Peyer's patch (tissue), 4 donors: ENCODE results near the gene SMCO2. TPM values are rescaled to one million over a fixed set of nuclear protein-coding genes. Genes with fewer than 3 reads are reported as not detected.
"Not testable (repeated sequence)": the region's sequence is repeated elsewhere in the genome, so short reads cannot be mapped to it uniquely, and the experiment has no call there.

Source experiments
- DNase-seq, 3 donors: peaks; one replicate each; pipeline ENCODE4 v3.0.0-alpha.2; 2017 to 2019
- H3K27ac ChIP-seq, 4 donors: fragments of 200-600 bp; sonication (generic); one replicate each; pipeline ENCODE4 v1.5.1; 2016 to 2019
- H3K27me3 ChIP-seq, 2 donors: fragments of 200-600 bp; sonication (generic); one replicate each; pipeline ENCODE4 v1.5.1; 2019
- H3K36me3 ChIP-seq, 3 donors: fragments of 200-600 bp; sonication (generic); one replicate each; pipeline ENCODE4 v1.5.1; 2016 to 2019
- H3K4me1 ChIP-seq, 4 donors: fragments of 200-600 bp; sonication (generic); one replicate each; pipeline ENCODE4 v1.5.1; 2016 to 2019
- H3K4me3 ChIP-seq, 4 donors: fragments of 200-600 bp; sonication (generic); 1 replicate in 3 of 4; 2 replicates in 1 of 4; pipeline ENCODE4 v1.5.1; 2016 to 2019; ENCODE audit warnings: mild to moderate bottlenecking in 1 of 4
- H3K9me3 ChIP-seq, 4 donors: fragments of 200-600 bp; sonication (generic); one replicate each; pipeline ENCODE4 v1.5.1; 2016 to 2019; ENCODE audit warnings: mild to moderate bottlenecking in 1 of 4
- CTCF ChIP-seq, 6 experiments: fragments of 450-650 bp in 4 of 6; fragments of 200-600 bp in 2 of 6; sonication (generic) in 1 of 6; IDR thresholded peaks; one replicate each; pipeline ENCODE4 v1.5.1; 2017 to 2019; ENCODE audit warnings: antibody characterized with exemption in 6 of 6, mild to moderate bottlenecking in 3 of 6, moderate library complexity in 1 of 6
- POLR2A ChIP-seq, 2 donors: fragments of 450-650 bp; IDR thresholded peaks; one replicate each; pipeline ENCODE4 v1.5.1; 2017; ENCODE audit warnings: antibody characterized with exemption in 2 of 2, mild to moderate bottlenecking in 2 of 2, moderate library complexity in 2 of 2
- total RNA-seq, 4 donors: library from RNA; depleted of rRNA; stranded (reverse); fragments of >200 nt; gene quantifications; one replicate each; pipeline ENCODE4 v1.1.0, GENCODE V29; 2016

The SMCO2 gene
- total RNA-seq, 4 donors from 2014 or later: not detected

DNA sequence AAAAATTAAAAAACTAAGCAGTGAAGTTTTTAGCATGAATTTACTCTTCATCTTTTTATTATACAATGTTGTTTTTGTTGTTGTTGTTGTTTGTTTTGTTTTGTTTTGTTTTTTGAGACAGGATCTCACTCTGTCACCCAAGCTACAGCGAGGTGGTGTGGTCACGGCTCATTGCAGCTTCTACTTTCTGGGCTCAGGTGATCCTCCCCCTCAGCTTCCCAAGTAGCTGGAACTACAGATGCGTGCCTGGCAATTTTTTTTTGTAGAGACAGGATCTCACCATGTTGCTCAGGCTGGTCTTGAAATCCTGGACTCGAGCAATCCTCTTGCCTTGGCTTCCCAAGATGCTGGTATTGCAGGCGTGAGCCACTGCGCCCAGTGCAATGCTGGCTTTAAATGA is 88.8 kb downstream of the SMCO2 start:
- Histone ChIP-seq H3K4me3 (no peak overlapping the region), H3K36me3 (peaks cover 0 to 2% (median 0%) of the 10 kb centered on the region in 3 donors), H3K4me1 (peaks cover 0 to 19% (median 10%) of the 10 kb centered on the region in 4 donors), H3K27ac (no peak overlapping the region), H3K27me3 (no peaks in the 10 kb centered on the region), H3K9me3 (no peaks in the 10 kb centered on the region)
- no peak for DNase-seq
- TF ChIP-seq CTCF (IDR thresholded peaks at IDR 0.05) (no peak), POLR2A (IDR thresholded peaks at IDR 0.05) (no peak)

DNA sequence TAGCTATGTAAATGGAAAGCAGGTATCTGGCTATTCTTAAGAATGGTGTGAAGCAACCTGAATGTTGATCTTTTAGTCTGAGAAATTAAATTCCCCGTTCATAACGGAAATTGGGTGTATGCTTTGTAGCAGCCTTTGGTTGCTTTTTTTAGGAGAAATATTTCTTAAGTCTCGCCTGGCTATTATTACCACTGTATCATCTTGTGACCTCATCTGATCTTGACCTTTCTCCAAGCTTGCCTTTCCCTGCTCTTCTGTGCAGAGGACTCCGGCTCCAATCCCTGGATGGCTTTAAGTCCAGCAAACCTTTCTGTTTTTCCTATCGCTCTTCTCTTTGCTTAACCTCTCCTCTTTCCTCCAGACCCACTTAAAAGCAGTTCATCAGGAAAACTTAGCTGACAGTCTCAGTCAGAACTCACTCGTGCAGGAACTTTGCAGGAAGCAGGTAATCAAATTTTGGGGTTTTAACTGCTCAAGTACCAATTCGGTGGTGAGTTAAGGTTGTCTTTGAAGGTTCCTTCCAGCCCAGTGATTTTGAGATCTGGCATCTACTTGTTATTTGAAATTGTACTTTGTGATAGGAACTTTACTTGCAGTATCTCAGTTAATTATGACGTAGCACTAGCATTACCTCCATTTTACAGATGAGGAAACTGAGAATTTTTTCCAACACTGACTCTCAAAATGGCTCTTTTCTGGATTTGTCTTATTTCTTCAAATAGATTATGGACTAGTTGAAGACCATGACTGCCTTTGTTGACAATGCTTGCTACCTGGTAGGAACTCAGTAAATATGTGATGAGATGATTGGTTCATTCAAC is 91.5 kb downstream of the SMCO2 start:
- no peak for TF ChIP-seq CTCF (IDR thresholded peaks at IDR 0.05)
- TF ChIP-seq POLR2A (IDR thresholded peaks at IDR 0.05): no peak
- H3K4me3 ChIP-seq: no peak overlapping the region
- no peaks in the 10 kb centered on the region for H3K9me3 ChIP-seq
- peaks cover 0 to 2% (median 0%) of the 10 kb centered on the region in 3 donors for H3K36me3 ChIP-seq
- no peak for DNase-seq
- H3K27me3 ChIP-seq: no peaks in the 10 kb centered on the region
- H3K4me1 ChIP-seq: peaks cover 0 to 19% (median 10%) of the 10 kb centered on the region in 4 donors
- H3K27ac ChIP-seq: no peak overlapping the region

GRCh38 chr12:27539191-27539631 is 92.7 kb downstream of the SMCO2 start:
- Histone ChIP-seq H3K27ac (no peak overlapping the region), H3K36me3 (peaks cover 0 to 2% (median 0%) of the 10 kb centered on the region in 3 donors), H3K4me3 (no peak overlapping the region), H3K9me3 (no peaks in the 10 kb centered on the region), H3K4me1 (peaks cover 0 to 19% (median 8%) of the 10 kb centered on the region in 4 donors), H3K27me3 (no peaks in the 10 kb centered on the region)
- no peak for TF ChIP-seq CTCF (IDR thresholded peaks at IDR 0.05)
- TF ChIP-seq POLR2A (IDR thresholded peaks at IDR 0.05): no peak
- no peak for DNase-seq

DNA sequence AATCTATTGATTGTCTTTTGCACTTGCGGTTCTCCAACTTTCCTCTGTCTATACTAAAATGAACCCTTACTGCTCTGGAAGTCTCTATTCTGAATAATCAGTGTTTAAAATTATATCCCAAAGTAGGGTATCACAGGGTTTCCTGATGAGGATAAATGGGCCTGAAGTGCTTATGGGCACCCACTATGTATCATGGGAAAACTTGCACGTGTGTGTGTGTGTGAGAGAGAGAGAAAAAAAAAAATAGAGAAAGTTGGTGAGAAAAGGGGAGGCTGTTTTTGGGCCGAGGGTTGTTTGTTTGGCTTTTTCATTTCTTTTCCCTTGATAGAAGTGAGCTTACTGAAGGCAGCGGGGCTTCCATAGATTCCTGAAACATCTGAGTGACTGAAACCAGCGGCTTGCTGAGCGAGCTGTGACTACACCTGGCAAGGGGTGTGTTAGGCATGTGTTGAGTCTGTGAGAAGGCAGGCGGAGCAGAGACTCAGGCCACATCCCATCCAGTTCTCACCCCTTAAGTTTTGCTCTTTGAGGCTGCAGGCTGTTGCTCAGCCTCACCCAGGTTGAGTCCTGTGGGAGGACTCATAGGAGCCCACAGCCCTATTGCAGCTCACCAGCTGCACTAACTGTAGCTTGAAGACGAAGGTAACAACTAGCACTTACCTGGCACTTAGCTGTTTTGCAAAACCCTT is 94.6 kb downstream of the SMCO2 start:
- no peaks in the 10 kb centered on the region for H3K9me3 ChIP-seq
- no peak for DNase-seq
- H3K27me3 ChIP-seq: no peaks in the 10 kb centered on the region
- peaks cover 0 to 19% (median 5%) of the 10 kb centered on the region in 4 donors for H3K4me1 ChIP-seq
- no peak overlapping the region for H3K27ac ChIP-seq
- no peaks in the 10 kb centered on the region for H3K36me3 ChIP-seq
- no peak overlapping the region for H3K4me3 ChIP-seq
- no peak for TF ChIP-seq POLR2A (IDR thresholded peaks at IDR 0.05)
- no peak for TF ChIP-seq CTCF (IDR thresholded peaks at IDR 0.05)

- DNase-seq: no peak
- no peaks in the 10 kb centered on the region for H3K27me3 ChIP-seq
- no peaks in the 10 kb centered on the region for H3K9me3 ChIP-seq
- no peak overlapping the region for H3K4me3 ChIP-seq
- peaks cover 0 to 19% (median 5%) of the 10 kb centered on the region in 4 donors for H3K4me1 ChIP-seq
- no peak overlapping the region for H3K27ac ChIP-seq
- no peaks in the 10 kb centered on the region for H3K36me3 ChIP-seq
- TF ChIP-seq POLR2A (IDR thresholded peaks at IDR 0.05): no peak
- TF ChIP-seq CTCF (IDR thresholded peaks at IDR 0.05): no peak
Observed at GRCh38 chr12:27542628-27543027, 96.1 kb downstream of the SMCO2 start.

DNA sequence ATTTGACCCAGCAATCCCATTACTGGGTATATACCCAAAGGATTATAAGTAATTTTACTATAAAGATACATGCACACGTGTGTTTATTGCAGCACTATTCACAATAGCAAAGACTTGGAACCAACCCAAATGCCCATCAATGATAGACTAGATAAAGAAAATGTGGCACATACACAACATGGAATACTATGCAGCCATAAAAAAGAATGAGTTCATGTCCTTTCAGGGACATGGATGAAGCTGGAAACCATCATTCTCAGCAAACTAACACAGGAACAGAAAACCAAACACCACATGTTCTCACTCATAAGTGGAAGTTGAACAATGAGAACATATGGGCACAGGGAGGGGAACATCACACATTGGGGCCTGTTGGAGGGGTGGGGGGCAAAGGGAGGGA is 98.3 kb downstream of the SMCO2 start:
- DNase-seq, H3K9me3 ChIP-seq, H3K36me3 ChIP-seq, H3K27ac ChIP-seq, H3K27me3 ChIP-seq, H3K4me3 ChIP-seq, H3K4me1 ChIP-seq: not testable (repeated sequence)
